IPS-18c (cell line): ENCODE measurements around the gene HOMER3.
"Not testable (repeated sequence)": the region's sequence is repeated elsewhere in the genome, so short reads cannot be mapped to it uniquely, and the experiment has no call there.

Experiments used
- H3K4me3 ChIP-seq: 2 replicates; pipeline ENCODE4 v1.7.0; 2013; ENCODE audit warnings: low read depth, mild to moderate bottlenecking, low read length, moderate library complexity; ENCODE audit not compliant: insufficient read depth
- H3K9me3 ChIP-seq: one replicate; pipeline ENCODE4 v1.6.1; 2013; ENCODE audit warnings: mild to moderate bottlenecking, low read length, moderate library complexity; ENCODE audit not compliant: control insufficient read depth, insufficient read depth

HOMER3 gene

DNA sequence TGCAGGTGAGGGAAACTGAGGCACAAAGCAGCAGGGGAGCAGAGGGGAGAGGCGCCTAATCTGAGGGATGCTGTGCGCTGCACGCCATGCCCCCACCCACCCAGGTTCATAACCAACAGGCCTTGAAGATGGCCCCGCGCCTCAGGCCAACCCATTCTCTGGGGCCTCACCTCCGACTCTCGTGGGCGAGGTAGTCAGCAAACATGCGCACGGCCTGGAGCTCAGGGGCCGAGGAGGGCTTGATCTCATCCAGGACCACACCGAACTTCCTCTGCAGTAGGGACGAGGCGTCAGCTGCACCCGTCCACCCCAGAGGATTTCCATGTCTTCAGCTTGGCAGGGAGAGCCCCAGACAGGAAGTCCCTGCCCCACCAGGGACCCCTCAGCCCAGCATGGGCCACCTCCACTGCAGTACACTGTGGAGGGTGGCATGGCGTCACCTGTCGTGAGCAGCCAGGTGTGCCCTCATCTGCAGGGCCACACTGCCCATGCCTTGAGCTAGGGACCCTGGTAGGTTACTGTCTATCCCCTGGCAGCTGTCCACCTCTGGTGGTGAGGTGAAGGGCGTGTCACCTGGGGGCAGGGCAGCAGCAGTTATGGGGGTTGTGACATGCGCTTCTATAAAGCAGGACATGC is 30.1 kb downstream of the HOMER3 start:
- Histone ChIP-seq H3K4me3 (no peak overlapping the region), H3K9me3 (no peaks in the 10 kb centered on the region)

DNA sequence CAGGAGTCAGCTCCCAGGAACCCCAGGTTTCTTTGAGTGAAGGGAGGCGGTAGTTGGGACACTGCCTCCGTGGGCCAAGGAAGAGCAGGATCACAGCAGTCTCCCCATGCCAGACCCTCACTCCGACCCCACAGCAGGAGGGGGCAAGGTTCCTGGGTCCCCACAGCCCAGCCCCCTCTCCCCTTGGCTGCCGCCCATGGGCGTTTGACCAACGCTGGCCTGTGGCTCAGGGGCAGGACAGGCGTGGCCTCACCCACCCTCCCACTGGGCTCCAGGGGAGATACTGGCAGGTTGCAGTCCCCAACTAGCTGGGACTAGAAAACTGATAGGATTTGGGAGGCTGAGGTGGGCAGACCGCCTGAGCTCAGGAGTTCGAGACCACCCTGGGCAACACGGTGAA is 31.0 kb downstream of the HOMER3 start:
- H3K9me3 ChIP-seq, result no peaks in the 10 kb centered on the region
- no peak overlapping the region for H3K4me3 ChIP-seq

DNA sequence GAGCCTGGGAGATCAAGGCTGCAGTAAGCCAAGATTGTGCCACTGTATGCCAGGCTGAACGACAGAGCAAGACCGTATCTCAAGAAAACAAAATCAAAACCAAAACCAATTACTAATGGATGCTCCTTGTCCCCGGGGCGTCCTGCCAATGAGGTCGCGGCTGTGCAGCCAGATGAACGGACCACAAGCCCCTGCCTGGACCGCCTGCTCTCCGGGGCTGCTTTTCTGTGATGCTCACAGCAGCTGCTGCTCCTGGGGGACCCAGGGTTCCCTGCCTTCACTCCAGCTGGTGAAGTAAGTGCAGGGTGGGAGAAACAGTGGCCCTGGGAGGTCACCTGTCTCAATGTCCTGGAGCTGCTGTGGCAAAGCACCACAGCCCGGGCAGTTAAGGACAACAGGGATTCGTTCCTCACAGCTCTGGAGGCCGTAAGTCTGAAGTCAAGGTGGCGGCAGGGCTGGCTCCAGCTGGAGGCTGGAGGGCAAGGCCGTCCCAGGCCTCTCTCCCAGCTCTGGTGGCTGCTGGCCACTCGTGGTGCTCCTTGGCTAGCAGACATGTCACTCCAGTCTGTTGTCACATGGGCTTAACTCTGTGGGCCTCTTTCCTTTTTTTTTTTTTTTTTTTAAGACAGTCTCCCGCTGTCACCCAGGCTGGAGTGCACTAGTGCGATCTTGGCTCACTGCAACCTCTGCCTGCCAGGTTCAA is 31.9 kb downstream of the HOMER3 start:
- H3K4me3 ChIP-seq, result no peak overlapping the region
- H3K9me3 ChIP-seq, result no peaks in the 10 kb centered on the region

DNA sequence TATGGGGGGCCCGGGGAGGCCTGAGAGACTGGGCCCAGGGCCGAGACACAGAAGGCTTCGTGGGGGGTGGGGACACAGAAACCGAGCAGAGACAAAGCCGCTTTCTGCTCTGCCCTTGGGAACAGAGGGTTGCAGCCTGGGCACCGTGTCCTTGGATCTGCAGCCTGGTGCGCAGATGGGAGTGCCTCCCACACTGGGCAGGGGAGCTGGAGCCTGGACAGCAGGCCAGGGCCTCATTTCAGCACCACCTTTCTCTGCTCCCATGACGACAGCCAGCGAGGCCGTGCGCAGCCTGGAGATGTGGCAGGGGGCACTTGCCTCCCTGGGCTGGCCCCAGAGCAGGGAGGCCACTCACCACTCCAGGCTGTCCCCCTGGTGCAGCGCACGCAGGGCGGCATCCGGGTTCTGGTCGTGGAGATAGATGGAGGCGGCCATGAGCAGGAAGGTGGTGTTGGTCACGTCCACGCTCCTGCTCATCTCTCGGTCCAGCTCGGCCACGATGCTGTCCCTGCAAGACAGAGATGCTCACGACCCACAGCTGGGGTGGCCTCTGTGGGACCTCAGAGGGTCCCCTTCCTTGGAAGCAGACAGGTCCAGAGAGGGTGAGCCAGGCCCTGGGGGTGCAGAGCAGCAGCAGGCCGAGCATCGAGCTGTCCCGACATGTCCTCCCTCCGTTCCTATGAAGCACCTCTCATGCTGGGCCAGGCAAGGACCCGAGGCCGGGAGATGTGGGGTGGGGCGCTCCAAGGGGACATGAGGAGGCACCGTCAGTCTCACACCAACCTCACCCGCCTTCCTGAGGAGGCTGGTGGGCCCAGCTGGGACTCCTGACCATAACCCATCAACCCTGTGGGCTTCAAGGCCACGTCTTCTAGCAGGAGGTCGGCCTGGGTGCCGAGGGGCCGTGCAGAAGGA is 34.2 kb downstream of the HOMER3 start:
- Histone ChIP-seq H3K4me3 (no peak overlapping the region), H3K9me3 (no peaks in the 10 kb centered on the region)

DNA sequence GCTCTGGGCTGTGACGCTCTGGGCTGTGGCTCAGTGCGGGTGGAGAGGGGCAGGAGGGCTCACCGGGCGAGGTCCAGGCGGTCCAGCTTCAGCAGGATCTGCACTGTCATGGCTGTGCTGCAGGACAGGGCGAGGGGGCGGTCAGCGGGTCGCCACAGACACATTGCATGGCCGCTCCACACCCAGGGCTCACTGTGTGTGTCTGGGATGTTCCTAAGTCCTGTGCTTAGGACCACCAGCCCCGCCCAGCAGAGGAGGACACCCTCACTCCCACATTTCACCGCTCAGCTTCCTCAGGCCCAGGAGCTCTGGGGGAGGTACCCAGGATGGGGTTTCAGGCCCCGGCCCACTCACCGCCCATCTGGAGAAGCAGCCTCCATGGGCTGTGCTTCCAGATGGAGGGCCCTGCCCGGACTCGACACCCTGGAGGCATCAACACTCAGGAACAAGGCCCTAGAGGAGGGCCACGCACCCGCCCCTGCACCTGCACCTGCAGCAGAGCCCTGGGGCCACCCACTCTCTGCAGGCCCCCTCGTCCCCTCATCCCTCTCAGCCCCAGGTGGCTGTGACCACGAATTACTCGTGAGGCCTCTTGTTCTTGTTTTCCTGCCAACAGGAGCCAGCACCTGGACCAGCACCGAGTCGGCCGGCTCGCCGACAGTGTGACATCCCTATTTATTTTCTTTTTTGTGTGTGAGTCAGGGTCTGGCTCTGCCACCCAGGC is 35.3 kb downstream of the HOMER3 start:
- peaks cover 2% of the 10 kb centered on the region for H3K9me3 ChIP-seq

DNA sequence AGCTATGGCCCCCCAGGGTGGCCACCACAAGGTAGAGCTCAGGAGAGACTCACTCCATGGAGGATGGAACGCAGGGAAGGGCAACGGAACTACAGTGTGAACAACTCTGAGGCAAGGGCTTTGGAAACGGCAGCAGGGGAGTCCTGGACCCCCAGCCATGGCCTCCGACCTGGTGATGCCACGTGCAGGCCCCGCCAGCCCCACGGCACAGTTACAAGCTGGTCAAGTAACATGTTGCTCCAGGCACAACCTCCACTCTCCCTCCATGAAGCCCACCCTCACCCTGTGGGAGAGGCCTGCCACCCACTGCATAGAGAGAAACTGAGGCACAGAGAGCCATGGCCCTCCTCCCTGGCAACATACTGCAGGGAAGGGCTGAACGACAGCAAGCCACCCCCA is 36.0 kb downstream of the HOMER3 start:
- Histone ChIP-seq H3K4me3 (no peak overlapping the region), H3K9me3 (peaks cover 2% of the 10 kb centered on the region)

More for the DNA sequence above, 35.3 kb downstream of the HOMER3 start:
- no peak overlapping the region for H3K4me3 ChIP-seq

DNA sequence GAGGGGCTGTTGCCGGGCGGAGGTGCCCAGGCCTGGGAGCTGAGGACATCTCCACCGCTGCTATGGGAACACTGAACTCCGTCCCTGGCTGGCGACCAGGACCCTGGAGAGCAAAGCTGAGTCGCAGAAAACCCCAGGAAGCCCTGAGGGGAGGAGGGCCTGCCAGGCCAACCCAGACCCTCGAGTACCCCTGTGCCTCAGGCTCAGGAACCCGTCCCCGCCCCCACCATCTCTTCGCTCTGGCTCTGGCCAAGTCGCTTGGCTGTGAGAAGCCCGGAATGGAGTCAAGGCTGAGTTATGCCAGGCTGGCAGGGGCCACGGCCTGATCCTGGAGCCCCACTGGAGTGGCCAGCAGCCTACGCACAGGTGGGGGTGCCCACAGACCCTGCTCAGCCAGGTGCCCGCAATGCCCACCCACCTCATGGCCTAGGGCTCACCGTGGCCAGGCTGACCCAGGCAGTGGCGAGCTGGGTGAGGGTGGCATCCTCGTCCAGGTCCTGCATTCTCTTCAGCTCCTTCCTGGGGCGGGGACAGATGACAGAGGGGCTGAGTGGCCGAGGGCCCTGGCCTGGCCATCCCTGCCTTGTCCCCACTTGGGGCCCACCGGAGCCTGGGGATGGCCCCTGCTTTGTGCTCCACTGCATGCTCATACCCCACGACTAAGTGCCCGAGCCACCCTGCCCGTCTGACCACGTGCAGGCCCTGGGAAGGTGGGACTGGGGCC is 36.5 kb downstream of the HOMER3 start:
- H3K9me3 ChIP-seq, result peaks cover 2% of the 10 kb centered on the region
- H3K4me3 ChIP-seq, result no peak overlapping the region

DNA sequence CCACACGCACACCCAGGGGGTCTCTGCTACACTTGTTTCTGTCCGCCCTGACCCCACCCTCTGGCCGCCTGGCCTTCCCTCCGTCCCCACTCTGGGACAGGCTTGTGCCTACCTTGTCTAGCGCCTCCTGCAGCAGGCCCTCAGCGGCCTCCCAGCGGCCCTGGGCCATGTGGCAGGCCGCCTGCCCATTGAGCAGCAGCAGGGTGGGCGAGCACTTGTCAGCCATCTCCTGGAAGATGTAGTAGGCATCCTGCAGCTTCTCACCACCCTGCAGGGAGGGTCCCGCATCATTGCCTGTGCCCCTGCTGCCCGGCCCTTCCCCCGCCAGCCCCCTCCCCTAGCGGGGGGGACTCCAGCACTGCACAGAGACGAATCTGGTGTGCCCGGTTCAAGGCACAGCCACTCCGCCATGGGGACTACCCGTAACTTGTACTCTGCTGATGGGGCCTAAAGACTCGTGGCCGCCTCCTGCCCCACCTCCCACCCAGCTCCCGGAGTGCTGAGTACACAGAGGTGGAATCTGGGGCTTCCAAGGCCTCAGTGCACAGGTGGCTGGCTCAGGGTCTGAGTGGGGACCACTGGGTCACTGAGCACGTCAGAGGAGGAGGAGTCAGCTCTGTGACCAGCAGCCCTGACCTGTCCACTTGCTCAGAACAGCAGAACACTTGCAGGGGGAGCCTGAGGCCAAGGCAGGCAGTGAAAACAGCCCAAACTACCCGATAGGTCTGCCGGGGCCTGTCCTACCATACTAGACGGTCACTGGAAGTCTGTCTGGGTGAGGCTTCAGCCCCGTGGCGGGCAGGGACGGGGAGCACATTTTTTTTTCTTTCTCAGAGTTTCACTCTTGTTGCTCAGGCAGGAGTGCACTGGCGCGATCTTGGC is 37.6 kb downstream of the HOMER3 start:
- H3K4me3 ChIP-seq, result no peak overlapping the region
- peaks cover 2% of the 10 kb centered on the region for H3K9me3 ChIP-seq

DNA sequence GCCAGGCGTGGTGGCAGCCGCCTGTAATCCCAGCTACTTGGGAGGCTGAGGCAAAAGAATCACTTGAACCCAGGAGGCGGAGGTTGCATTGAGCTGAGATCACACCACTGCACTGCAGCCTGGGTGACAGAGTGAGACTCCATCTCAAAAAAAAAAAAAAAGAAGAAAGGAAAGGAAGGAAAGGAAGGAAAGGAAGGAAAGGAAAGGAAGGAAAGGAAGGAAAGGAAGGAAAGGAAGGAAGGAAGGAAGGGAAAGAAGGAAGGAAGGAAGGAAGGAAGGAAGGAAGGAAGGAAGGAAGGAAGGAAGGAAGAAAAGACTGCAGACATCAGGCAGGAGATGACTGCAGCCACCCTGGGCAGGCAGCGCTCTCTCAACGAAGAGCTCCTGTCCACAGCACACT is 38.5 kb downstream of the HOMER3 start:
- not testable (repeated sequence) for H3K4me3 ChIP-seq, H3K9me3 ChIP-seq

DNA sequence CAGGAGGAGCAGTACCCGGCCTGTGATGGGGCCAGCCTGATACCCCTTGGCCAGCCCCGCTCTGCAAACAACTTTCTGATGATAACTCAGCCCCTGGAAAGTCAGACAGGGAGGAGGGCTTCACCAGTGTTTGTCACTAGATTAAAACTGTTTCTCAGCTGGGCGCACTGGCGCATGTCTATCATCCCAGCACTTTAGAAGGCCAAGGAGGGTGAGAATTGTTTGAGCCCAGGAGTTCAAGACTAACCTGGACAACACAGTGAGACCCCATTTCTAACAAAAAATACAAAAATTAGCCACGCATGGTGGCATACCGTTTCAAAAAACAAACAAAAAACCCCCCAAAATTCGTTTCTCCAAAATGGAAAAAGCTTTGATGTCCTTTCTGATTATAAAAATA is 39.5 kb downstream of the HOMER3 start:
- H3K4me3 ChIP-seq, result no peak overlapping the region
- H3K9me3 ChIP-seq, result peaks cover 2% of the 10 kb centered on the region

DNA sequence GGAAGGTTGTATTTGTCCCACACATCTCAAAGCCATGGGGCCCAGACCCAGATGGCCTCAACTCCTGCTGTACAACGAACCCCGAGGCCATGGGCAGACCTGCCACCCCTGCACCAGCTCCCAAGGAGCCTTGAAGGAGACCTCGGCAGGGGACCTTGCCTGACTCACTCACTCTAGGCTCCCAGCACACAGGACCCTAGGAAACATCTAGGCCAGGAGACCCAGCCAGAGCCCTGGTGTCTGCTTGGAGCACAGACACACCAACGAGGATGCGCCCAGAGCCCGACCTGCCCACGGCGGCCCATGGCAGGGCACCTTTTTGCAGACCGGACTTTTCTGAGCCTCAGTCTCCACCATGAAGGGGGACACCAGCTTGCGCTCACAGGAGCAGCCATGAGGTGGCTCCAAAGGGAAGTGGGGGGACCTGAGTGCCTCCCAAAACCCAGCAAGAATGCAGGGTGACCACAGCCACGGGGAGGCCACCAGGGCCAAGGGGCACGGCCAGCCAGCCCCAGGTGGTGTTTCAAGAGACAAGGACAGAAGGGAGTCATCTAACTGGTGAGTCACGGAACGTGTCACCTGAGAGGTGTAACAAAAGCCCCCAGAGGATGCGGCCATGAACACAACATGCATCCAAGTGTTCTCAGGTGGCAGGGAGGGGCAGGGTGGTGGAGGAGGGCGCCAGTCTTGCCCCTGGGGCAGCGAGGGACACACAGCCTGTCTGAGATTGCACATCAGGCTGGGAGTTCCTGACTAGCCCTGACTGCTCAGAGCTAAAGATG is 40.1 kb downstream of the HOMER3 start:
- peaks cover 2% of the 10 kb centered on the region for H3K9me3 ChIP-seq
- H3K4me3 ChIP-seq, result no peak overlapping the region

DNA sequence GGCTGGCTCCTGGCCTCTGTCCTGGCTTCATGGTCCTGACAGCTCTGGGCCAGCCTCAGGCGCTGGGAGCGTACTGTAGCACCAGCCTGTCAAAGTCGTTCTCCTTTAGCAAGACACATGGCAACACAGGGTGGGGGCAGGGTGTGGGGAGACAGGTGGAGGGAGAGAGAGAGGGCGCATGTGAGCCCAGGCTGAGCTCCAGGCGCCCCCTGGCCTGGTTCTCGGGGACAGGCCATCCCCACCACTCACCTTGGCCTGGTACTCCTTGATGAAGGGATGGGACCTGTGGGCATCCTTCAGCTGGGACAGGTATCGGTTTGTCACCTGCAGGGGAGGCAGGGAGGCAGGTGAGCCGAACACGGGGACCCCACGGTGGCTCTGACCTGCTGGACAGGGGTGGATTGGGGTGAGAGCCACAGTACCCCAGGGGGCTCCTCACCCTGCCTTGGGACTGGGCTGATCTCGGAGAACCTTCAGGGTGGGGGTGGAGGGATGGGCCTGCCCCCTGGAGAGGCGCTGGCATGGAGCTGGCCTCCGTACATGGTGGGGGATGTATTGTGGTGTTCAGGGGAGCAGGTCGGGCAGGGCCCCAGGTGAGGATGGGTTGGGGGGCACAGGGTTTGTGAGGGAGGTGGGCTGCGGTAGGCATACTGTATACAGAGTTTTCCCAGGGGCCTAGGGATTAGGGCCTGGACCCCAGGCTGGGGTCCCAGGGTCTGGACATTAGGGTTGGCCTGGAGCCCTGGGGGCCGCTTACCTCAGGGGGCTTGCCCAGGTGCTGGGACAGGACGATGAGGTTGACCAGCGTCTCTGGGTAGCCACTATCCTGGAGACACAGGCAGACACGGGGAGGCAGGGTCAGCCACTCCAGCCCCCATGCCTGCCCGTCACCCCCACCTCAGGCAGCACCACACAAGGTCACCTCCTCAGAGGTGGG is 41.1 kb downstream of the HOMER3 start:
- peaks cover 2% of the 10 kb centered on the region for H3K9me3 ChIP-seq
- no peak overlapping the region for H3K4me3 ChIP-seq

DNA sequence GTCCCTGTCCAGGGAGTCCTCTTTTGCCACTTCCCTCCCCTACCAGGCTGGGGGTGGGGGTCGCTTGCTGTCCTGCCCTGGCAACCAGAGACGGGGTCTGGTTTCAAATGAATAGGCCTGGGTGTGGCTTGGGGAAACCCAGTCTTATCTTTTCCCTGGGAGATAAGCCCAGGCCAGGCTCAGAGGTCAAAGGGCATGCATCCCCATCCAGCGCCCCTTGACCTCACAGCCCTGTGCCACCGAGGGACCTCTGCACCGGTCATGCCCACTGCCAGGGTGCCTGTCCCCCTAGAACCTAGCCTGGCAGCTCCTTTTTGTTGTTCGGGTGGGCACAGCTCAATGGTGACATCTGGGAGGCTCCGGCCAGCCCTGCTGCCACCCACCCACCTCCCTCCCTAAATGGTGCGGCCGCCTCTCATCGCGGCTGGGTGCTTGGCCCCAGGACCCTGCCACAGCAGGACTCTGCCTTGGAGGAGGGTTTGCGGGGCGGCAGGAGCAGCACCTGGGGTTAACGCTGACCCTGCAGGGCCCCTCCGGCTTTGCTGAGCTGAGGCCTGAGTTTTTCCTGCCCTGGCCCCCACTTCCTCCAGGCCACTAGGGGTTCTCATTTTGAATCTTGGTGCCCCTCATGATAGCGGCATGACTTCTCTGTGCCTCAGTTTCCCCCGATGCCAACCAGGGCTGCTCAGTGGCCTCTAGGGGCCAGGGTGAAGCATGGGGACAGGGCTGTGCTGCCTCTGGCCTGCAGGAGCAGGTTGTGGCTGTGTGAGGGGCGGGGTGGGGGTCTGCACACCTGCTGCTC is 42.2 kb downstream of the HOMER3 start:
- Histone ChIP-seq H3K4me3 (no peak overlapping the region), H3K9me3 (peaks cover 2% of the 10 kb centered on the region)
